ENCODE data around the gene NDUFC1. TPM values are rescaled to one million over a fixed set of nuclear protein-coding genes. Genes with fewer than 3 reads are reported as not detected.

NDUFC1 gene
- total RNA-seq, 4 donors from 2014 or later = 45.7 to 52.8 (median 50.8) TPM

GRCh38 chr4:139274790-139275189 lies 27.5 kb downstream of the NDUFC1 start:
- Histone ChIP-seq H3K27ac (replicated peaks in 1 of 4) (no peak overlapping the region), H3K9me3 (no peaks in the 10 kb centered on the region), H3K4me3 (no peak overlapping the region), H3K4me1 (peaks cover 0 to 11% (median 9%) of the 10 kb centered on the region in 4 donors), H3K36me3 (no peaks in the 10 kb centered on the region), H3K27me3 (peaks cover 0 to 3% (median 0%) of the 10 kb centered on the region in 4 donors)
- DNase-seq (ENCODE audit: extremely low spot score) = no peak
- 96% methylated on average over 1 of the region's 1 CpG for WGBS
- no peak for TF ChIP-seq EP300 (IDR thresholded peaks at IDR 0.05)
- no peak for TF ChIP-seq POLR2A (IDR thresholded peaks at IDR 0.05; ENCODE audit: low read depth)
- TF ChIP-seq POLR2AphosphoS5 (IDR thresholded peaks at IDR 0.05) = no peak
- no peak for TF ChIP-seq CTCF (IDR thresholded peaks at IDR 0.05)
- intact Hi-C loops (cut with DNase I) = no loop called here

DNA sequence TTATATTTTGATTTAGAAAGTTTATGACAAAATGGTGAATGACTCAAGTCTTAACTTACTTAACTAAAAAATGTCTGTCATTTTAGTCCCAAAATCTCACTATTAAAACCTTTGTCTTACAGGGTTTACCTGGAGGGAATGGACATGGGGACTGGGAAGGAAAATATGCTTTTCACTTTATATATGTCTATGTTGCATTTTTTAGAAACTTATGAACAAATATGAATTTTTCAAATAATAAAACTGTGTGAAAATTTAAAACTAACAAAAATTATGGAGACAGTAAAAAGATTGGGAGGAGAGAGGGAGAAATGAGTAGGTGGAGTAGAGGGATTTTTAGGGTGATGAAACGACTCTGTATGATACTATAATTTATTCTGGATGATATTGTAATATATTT lies 28.4 kb downstream of the NDUFC1 start:
- Histone ChIP-seq H3K4me1 (peaks cover 0 to 2% (median under 1%) of the 10 kb centered on the region in 4 donors), H3K4me3 (no peak overlapping the region), H3K27ac (replicated peaks in 1 of 4) (no peak overlapping the region), H3K9me3 (no peaks in the 10 kb centered on the region), H3K36me3 (no peaks in the 10 kb centered on the region), H3K27me3 (peaks cover 0 to 1% (median 0%) of the 10 kb centered on the region in 4 donors)
- TF ChIP-seq EP300 (IDR thresholded peaks at IDR 0.05) = no peak
- TF ChIP-seq POLR2AphosphoS5 (IDR thresholded peaks at IDR 0.05) = no peak
- no peak for TF ChIP-seq POLR2A (IDR thresholded peaks at IDR 0.05; ENCODE audit: low read depth)
- TF ChIP-seq CTCF (IDR thresholded peaks at IDR 0.05) = no peak
- WGBS = 87% methylated on average over 1 of the region's 1 CpG
- no peak for DNase-seq (ENCODE audit: extremely low spot score)
- intact Hi-C loops (cut with DNase I) = no loop called here

- Histone ChIP-seq H3K4me1 (peaks cover 6 to 16% (median 11%) of the 10 kb centered on the region in 4 donors), H3K36me3 (no peaks in the 10 kb centered on the region), H3K4me3 (no peak overlapping the region), H3K27ac (replicated peaks in 1 of 4) (peak overlapping the region in 1 of 4 donors; percentile 59), H3K27me3 (no peaks in the 10 kb centered on the region), H3K9me3 (no peaks in the 10 kb centered on the region)
- TF ChIP-seq EP300 (IDR thresholded peaks at IDR 0.05) = no peak
- no peak for TF ChIP-seq CTCF (IDR thresholded peaks at IDR 0.05)
- TF ChIP-seq POLR2A (IDR thresholded peaks at IDR 0.05; ENCODE audit: low read depth) = no peak
- no peak for TF ChIP-seq POLR2AphosphoS5 (IDR thresholded peaks at IDR 0.05)
- no peak for DNase-seq (ENCODE audit: extremely low spot score)
- intact Hi-C loops (cut with DNase I) = no loop called here
- 93% methylated on average over 1 of the region's 1 CpG for WGBS
These were observed 35.0 kb downstream of the NDUFC1 start for GRCh38 chr4:139267301-139267700.

- Histone ChIP-seq H3K27ac (replicated peaks in 1 of 4) (peak overlapping the region; percentile 2 to 59 (median 45)), H3K36me3 (no peaks in the 10 kb centered on the region), H3K27me3 (no peaks in the 10 kb centered on the region), H3K9me3 (no peaks in the 10 kb centered on the region), H3K4me3 (peak overlapping the region; percentile 44 to 52 (median 50)), H3K4me1 (peaks cover 6 to 16% (median 11%) of the 10 kb centered on the region in 4 donors)
- TF ChIP-seq POLR2AphosphoS5 (IDR thresholded peaks at IDR 0.05) (peak in 1 of 2 donors; percentile 42), POLR2A (IDR thresholded peaks at IDR 0.05; ENCODE audit: low read depth) (no peak), EP300 (IDR thresholded peaks at IDR 0.05) (no peak), CTCF (IDR thresholded peaks at IDR 0.05) (no peak)
- intact Hi-C loops (cut with DNase I) = no loop called here
- no peak for DNase-seq (ENCODE audit: extremely low spot score)
- WGBS = 24% methylated on average over 14 of the region's 14 CpGs
These were observed 35.6 kb downstream of the NDUFC1 start for GRCh38 chr4:139266583-139267257.

Data from esophagus muscularis mucosa (tissue), 4 donors.